ENCODE measurements around the gene ONECUT3.

The ONECUT3 gene

GRCh38 chr19:1742989-1743696 lies 10.2 kb upstream of the ONECUT3 start:
- no peak overlapping the region for H4K91ac ChIP-seq (ENCODE audit: low read length)
- H2BK12ac ChIP-seq (ENCODE audit: low read length in 2 of 2), result no peak overlapping the region
- no peak overlapping the region for H3K14ac ChIP-seq (ENCODE audit: low read length in 2 of 2)
- no peak overlapping the region for H3K27ac ChIP-seq (ENCODE audit: low read length, poor library complexity, severe bottlenecking)
- no peak overlapping the region for H3K23ac ChIP-seq (ENCODE audit: low read length in 2 of 2)
- H3K79me1 ChIP-seq (replicated peaks; ENCODE audit: low read length, poor library complexity, severe bottlenecking), result no peaks in the 10 kb centered on the region
- H2BK15ac ChIP-seq (ENCODE audit: low read depth, poor library complexity, severe bottlenecking), result no peak overlapping the region
- no peak overlapping the region for H3K18ac ChIP-seq (ENCODE audit: low read depth in 1 of 2, low read length in 2 of 2)
- H3K4me2 ChIP-seq (ENCODE audit: low read length, poor library complexity, severe bottlenecking), result no peak overlapping the region
- H3K36me3 ChIP-seq (ENCODE audit: control insufficient read depth in 1 of 2, insufficient read depth in 2 of 2, low read depth in 1 of 2, low read length in 2 of 2), result no peaks in the 10 kb centered on the region
- no peak overlapping the region for H2BK120ac ChIP-seq (ENCODE audit: low read depth, low read length)
- no peak overlapping the region for H3K9ac ChIP-seq (ENCODE audit: low read length)
- no peak overlapping the region for H3K4me3 ChIP-seq (ENCODE audit: insufficient read depth in 1 of 2, low read depth in 1 of 2, low read length in 2 of 2)
- no peak overlapping the region for H2BK5ac ChIP-seq (ENCODE audit: low read depth, low read length, poor library complexity, severe bottlenecking)
- H3K4me1 ChIP-seq (ENCODE audit: control insufficient read depth, insufficient read depth, low read depth, low read length), result peaks cover 28% of the 10 kb centered on the region
- DNase-seq, result no peak
- no peak overlapping the region for H4K8ac ChIP-seq (ENCODE audit: low read length)
- H3K4ac ChIP-seq (ENCODE audit: low read depth in 1 of 2, low read length in 2 of 2), result no peak overlapping the region
- peaks cover 44 to 63% of the 10 kb centered on the region in 2 experiments for H3K27me3 ChIP-seq (ENCODE audit: control insufficient read depth in 1 of 2, insufficient read depth in 1 of 2, low read length in 2 of 2)
- H2AFZ ChIP-seq (ENCODE audit: low read depth, low read length), result no peak overlapping the region
- WGBS, result 87% methylated on average over 34 of the region's 34 CpGs
- peaks cover 8% of the 10 kb centered on the region for H3K9me3 ChIP-seq (ENCODE audit: control insufficient read depth, low read length)
- H2AK5ac ChIP-seq (ENCODE audit: low read length, severe bottlenecking), result no peak overlapping the region

GRCh38 chr19:1744133-1744665 lies 9.1 kb upstream of the ONECUT3 start:
- no peak overlapping the region for H3K4ac ChIP-seq (ENCODE audit: low read depth in 1 of 2, low read length in 2 of 2)
- WGBS, result 78% methylated on average over 10 of the region's 10 CpGs

DNA sequence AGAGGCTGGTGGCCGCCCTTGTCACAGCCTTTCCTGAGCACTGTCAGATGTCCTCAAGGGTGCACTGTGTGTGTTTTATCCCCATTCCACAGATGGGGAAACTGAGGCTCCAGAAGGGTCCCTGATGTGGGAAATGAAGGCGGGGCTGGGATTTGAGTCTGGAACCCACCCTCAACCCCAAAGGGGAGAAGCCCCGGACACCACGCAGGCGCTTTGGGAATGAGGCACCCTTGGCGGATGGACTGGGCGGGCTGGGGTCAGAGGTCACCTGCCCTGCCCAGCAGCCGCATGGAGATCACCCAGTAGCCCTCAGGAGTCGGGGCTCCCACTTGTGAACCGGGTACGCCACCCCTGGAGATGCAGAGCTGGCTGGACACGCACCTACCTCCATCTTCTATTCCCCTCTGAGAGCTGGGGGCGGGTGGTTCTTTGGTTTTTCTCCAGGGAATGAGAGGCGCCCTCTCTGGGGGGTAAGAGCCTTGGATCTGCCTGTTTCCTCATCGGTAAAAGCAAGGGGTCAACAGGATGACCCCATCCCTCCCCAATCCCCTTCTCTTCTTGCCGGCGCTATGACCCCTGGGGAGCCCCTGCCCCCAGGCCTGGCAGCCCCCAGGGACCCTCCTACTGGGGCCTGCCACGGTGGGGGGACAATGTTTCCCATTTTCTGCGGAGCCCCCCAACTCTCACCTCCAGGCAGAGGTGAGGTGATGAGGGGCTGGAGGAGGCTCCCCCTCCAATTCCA lies 8.3 kb upstream of the ONECUT3 start:
- Histone ChIP-seq H3K23ac (ENCODE audit: low read length in 2 of 2) (no peak overlapping the region), H3K27me3 (ENCODE audit: control insufficient read depth in 1 of 2, insufficient read depth in 1 of 2, low read length in 2 of 2) (peaks cover 57 to 72% of the 10 kb centered on the region in 2 experiments), H4K91ac (ENCODE audit: low read length) (no peak overlapping the region), H3K4me2 (ENCODE audit: low read length, poor library complexity, severe bottlenecking) (no peak overlapping the region), H3K4me3 (ENCODE audit: insufficient read depth in 1 of 2, low read depth in 1 of 2, low read length in 2 of 2) (no peak overlapping the region), H2AFZ (ENCODE audit: low read depth, low read length) (no peak overlapping the region), H3K79me1 (replicated peaks; ENCODE audit: low read length, poor library complexity, severe bottlenecking) (no peaks in the 10 kb centered on the region), H3K4me1 (ENCODE audit: control insufficient read depth, insufficient read depth, low read depth, low read length) (peaks cover 45% of the 10 kb centered on the region), H3K36me3 (ENCODE audit: control insufficient read depth in 1 of 2, insufficient read depth in 2 of 2, low read depth in 1 of 2, low read length in 2 of 2) (no peaks in the 10 kb centered on the region), H2BK120ac (ENCODE audit: low read depth, low read length) (no peak overlapping the region), H3K9me3 (ENCODE audit: control insufficient read depth, low read length) (peaks cover 6% of the 10 kb centered on the region), H3K18ac (ENCODE audit: low read depth in 1 of 2, low read length in 2 of 2) (peak overlapping the region in 1 of 2 experiments; percentile 2), H2BK15ac (ENCODE audit: low read depth, poor library complexity, severe bottlenecking) (no peak overlapping the region), H4K8ac (ENCODE audit: low read length) (no peak overlapping the region), H2BK12ac (ENCODE audit: low read length in 2 of 2) (no peak overlapping the region), H3K27ac (ENCODE audit: low read length, poor library complexity, severe bottlenecking) (no peak overlapping the region), H2AK5ac (ENCODE audit: low read length, severe bottlenecking) (no peak overlapping the region), H3K9ac (ENCODE audit: low read length) (no peak overlapping the region), H3K4ac (ENCODE audit: low read depth in 1 of 2, low read length in 2 of 2) (no peak overlapping the region), H2BK5ac (ENCODE audit: low read depth, low read length, poor library complexity, severe bottlenecking) (no peak overlapping the region), H3K14ac (ENCODE audit: low read length in 2 of 2) (no peak overlapping the region)
- DNase-seq, result no peak
- WGBS, result 35% methylated on average over 9 of the region's 19 CpGs

More at GRCh38 chr19:1744133-1744665, 9.1 kb upstream of the ONECUT3 start:
- no peak overlapping the region for H2BK5ac ChIP-seq (ENCODE audit: low read depth, low read length, poor library complexity, severe bottlenecking)
- no peak overlapping the region for H4K91ac ChIP-seq (ENCODE audit: low read length)
- no peak overlapping the region for H3K27ac ChIP-seq (ENCODE audit: low read length, poor library complexity, severe bottlenecking)
- no peak overlapping the region for H2BK15ac ChIP-seq (ENCODE audit: low read depth, poor library complexity, severe bottlenecking)
- peaks cover 38% of the 10 kb centered on the region for H3K4me1 ChIP-seq (ENCODE audit: control insufficient read depth, insufficient read depth, low read depth, low read length)
- H2BK12ac ChIP-seq (ENCODE audit: low read length in 2 of 2), result no peak overlapping the region
- no peak overlapping the region for H2AFZ ChIP-seq (ENCODE audit: low read depth, low read length)
- peaks cover 52 to 66% of the 10 kb centered on the region in 2 experiments for H3K27me3 ChIP-seq (ENCODE audit: control insufficient read depth in 1 of 2, insufficient read depth in 1 of 2, low read length in 2 of 2)
- H3K23ac ChIP-seq (ENCODE audit: low read length in 2 of 2), result no peak overlapping the region
- H3K36me3 ChIP-seq (ENCODE audit: control insufficient read depth in 1 of 2, insufficient read depth in 2 of 2, low read depth in 1 of 2, low read length in 2 of 2), result no peaks in the 10 kb centered on the region
- no peak overlapping the region for H2AK5ac ChIP-seq (ENCODE audit: low read length, severe bottlenecking)
- H2BK120ac ChIP-seq (ENCODE audit: low read depth, low read length), result no peak overlapping the region
- peaks cover 8% of the 10 kb centered on the region for H3K9me3 ChIP-seq (ENCODE audit: control insufficient read depth, low read length)
- no peak overlapping the region for H3K4me3 ChIP-seq (ENCODE audit: insufficient read depth in 1 of 2, low read depth in 1 of 2, low read length in 2 of 2)
- no peaks in the 10 kb centered on the region for H3K79me1 ChIP-seq (replicated peaks; ENCODE audit: low read length, poor library complexity, severe bottlenecking)
- no peak overlapping the region for H4K8ac ChIP-seq (ENCODE audit: low read length)
- no peak overlapping the region for H3K9ac ChIP-seq (ENCODE audit: low read length)
- no peak for DNase-seq
- no peak overlapping the region for H3K14ac ChIP-seq (ENCODE audit: low read length in 2 of 2)
- no peak overlapping the region for H3K18ac ChIP-seq (ENCODE audit: low read depth in 1 of 2, low read length in 2 of 2)
- H3K4me2 ChIP-seq (ENCODE audit: low read length, poor library complexity, severe bottlenecking), result no peak overlapping the region

DNA sequence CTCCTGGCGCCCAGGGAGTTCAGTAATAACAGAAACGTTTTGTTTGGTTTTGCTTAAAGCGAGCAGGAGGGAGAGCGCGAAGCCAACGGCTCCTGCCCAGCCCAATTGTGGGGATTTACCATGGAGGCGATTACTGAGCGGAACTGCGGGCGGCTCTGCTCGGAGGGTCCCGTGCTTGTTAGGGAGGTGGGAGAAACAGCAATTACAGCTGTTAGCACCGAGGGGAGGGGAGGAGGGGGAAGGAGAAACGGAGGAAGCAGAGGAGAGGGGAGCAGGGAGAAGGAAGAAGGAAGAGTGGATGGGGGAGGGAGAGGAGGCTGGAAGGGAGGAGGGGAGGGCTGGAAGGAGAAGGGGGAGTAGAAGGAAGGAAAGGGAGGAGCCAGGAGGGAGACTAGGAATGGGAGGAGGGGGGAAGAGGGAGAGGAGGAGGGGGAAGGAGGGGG lies 7.7 kb upstream of the ONECUT3 start:
- Histone ChIP-seq H2AK5ac (ENCODE audit: low read length, severe bottlenecking) (no peak overlapping the region), H3K4me1 (ENCODE audit: control insufficient read depth, insufficient read depth, low read depth, low read length) (peaks cover 45% of the 10 kb centered on the region), H2BK12ac (ENCODE audit: low read length in 2 of 2) (no peak overlapping the region), H3K9ac (ENCODE audit: low read length) (no peak overlapping the region), H4K8ac (ENCODE audit: low read length) (no peak overlapping the region), H3K36me3 (ENCODE audit: control insufficient read depth in 1 of 2, insufficient read depth in 2 of 2, low read depth in 1 of 2, low read length in 2 of 2) (no peaks in the 10 kb centered on the region), H3K79me1 (replicated peaks; ENCODE audit: low read length, poor library complexity, severe bottlenecking) (no peaks in the 10 kb centered on the region), H3K4ac (ENCODE audit: low read depth in 1 of 2, low read length in 2 of 2) (peak overlapping the region in 1 of 2 experiments; percentile 35), H4K91ac (ENCODE audit: low read length) (no peak overlapping the region), H2BK15ac (ENCODE audit: low read depth, poor library complexity, severe bottlenecking) (no peak overlapping the region), H2BK5ac (ENCODE audit: low read depth, low read length, poor library complexity, severe bottlenecking) (no peak overlapping the region), H3K4me3 (ENCODE audit: insufficient read depth in 1 of 2, low read depth in 1 of 2, low read length in 2 of 2) (no peak overlapping the region), H3K14ac (ENCODE audit: low read length in 2 of 2) (no peak overlapping the region), H3K9me3 (ENCODE audit: control insufficient read depth, low read length) (peaks cover under 1% of the 10 kb centered on the region), H3K27me3 (ENCODE audit: control insufficient read depth in 1 of 2, insufficient read depth in 1 of 2, low read length in 2 of 2) (peaks cover 57 to 73% of the 10 kb centered on the region in 2 experiments), H2BK120ac (ENCODE audit: low read depth, low read length) (no peak overlapping the region), H2AFZ (ENCODE audit: low read depth, low read length) (no peak overlapping the region), H3K4me2 (ENCODE audit: low read length, poor library complexity, severe bottlenecking) (no peak overlapping the region), H3K23ac (ENCODE audit: low read length in 2 of 2) (no peak overlapping the region), H3K18ac (ENCODE audit: low read depth in 1 of 2, low read length in 2 of 2) (no peak overlapping the region), H3K27ac (ENCODE audit: low read length, poor library complexity, severe bottlenecking) (no peak overlapping the region)
- DNase-seq, result no peak
- 2% methylated on average over 14 of the region's 14 CpGs for WGBS
